ENCODE data around the gene MORN4.

Gene MORN4

DNA sequence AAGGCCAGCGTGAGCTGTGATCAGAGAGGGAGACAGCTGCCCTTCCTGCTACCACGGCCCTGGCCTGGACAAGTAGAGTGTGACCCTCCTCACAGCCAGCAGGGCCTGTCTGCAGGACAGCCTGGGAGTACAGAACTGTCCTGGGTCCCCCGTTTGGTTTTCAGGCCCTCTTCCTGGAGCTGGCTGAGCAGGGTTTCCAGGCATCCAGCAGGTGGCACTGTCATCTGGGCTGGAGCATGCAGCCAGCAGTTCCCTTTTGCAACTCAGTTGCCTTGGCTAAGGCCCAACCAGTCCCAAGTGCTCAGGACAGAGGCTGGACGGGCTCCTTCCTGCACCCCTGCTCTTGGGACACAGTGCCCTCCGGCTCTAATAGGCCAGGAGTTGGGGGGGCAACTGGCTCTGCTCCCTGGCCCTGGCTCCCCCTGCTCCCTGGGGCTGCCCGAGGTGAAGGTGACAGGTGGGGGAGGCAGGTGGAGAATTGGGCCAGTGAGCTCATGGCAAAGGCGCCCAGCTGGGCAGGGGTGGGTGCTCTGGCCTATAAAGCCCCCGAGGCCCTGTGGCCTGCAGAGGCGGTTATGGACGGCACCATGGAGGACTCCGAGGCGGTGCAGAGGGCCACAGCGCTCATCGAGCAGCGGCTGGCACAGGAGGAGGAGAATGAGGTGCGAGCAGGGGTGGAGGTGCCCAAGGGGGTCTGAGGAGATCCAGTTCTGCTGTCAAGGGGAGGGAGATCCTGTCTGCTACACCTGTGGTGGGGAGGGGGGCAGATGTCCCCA, 60.9 kb downstream of the MORN4 start, which contains the start of gene ANKRD2:
Gene ANKRD2, plus strand, starts transcription at position 566 of the 776 bp plus-strand sequence. Its CDS starts 10 bp downstream, at position 576.
- no peak within 1 kb of the TSS for H3K27ac ChIP-seq
- no peak for TF ChIP-seq ZFX (IDR thresholded peaks at IDR 0.05; ENCODE audit: borderline replicate concordance)
- TF ChIP-seq, protein P1, sequence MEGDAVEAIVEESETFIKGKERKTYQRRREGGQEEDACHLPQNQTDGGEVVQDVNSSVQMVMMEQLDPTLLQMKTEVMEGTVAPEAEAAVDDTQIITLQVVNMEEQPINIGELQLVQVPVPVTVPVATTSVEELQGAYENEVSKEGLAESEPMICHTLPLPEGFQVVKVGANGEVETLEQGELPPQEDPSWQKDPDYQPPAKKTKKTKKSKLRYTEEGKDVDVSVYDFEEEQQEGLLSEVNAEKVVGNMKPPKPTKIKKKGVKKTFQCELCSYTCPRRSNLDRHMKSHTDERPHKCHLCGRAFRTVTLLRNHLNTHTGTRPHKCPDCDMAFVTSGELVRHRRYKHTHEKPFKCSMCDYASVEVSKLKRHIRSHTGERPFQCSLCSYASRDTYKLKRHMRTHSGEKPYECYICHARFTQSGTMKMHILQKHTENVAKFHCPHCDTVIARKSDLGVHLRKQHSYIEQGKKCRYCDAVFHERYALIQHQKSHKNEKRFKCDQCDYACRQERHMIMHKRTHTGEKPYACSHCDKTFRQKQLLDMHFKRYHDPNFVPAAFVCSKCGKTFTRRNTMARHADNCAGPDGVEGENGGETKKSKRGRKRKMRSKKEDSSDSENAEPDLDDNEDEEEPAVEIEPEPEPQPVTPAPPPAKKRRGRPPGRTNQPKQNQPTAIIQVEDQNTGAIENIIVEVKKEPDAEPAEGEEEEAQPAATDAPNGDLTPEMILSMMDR (IDR thresholded peaks at IDR 0.05), result peak; percentile 95

DNA sequence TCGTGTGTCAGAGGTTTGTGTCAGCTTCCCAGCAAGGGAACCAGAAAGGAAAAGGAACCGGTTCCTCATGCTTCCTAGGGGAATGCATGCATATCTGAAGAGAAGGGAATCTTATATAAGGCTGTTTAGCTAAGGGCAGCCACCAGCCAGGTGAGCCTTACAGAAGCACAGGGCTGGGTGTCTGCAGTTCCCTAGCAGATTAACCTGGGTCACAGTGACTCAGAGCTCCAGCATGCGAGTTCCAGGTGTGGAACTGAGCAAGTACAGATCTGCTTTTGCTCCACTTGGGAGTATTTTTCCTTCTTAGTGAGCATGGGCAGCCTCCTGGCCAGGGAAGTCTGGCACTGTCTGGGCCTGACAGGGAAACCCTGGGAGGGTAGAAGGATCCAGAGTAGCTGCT, 61.7 kb downstream of the MORN4 start:
- TF ChIP-seq, protein P1 (IDR thresholded peaks at IDR 0.05), result no peak
- TF ChIP-seq ZFX (IDR thresholded peaks at IDR 0.05; ENCODE audit: borderline replicate concordance), result no peak
- no peak overlapping the region for H3K27ac ChIP-seq

DNA sequence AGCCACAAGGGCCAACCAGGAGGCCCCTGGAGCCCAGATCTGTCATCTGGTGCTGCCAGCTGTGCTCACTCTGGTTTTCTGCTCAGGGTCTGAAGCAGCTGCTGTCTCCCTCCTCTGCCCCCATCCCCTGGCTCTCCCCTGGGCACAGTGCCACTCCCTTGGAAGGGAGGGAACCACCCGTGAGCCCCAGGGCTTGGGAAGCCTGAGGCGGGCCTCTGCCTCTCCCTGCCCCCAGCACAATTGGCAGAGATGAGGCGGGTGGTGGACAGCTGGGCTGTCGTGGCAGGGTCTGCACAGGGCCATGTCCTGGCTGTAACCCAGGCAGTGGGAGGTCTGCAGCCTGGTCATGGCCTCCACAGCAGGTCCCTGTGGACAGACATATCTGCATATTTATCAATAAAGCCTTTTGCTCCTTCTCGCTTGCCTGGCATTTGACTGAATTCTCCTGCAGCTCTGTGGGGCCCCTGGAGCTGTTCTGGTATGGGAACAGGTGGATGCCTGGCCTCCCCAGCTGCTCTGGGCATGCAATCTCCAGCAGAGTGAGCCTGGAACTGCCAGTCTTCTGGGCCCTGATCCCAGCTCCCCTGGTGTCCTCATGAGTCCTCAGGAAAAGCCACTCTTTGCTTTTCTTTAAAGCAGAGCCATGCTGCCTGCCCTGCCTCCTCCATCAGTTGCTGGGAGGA, 62.4 kb downstream of the MORN4 start:
- no peak for TF ChIP-seq ZFX (IDR thresholded peaks at IDR 0.05; ENCODE audit: borderline replicate concordance)
- TF ChIP-seq, protein P1 (IDR thresholded peaks at IDR 0.05), result no peak
- no peak overlapping the region for H3K27ac ChIP-seq

DNA sequence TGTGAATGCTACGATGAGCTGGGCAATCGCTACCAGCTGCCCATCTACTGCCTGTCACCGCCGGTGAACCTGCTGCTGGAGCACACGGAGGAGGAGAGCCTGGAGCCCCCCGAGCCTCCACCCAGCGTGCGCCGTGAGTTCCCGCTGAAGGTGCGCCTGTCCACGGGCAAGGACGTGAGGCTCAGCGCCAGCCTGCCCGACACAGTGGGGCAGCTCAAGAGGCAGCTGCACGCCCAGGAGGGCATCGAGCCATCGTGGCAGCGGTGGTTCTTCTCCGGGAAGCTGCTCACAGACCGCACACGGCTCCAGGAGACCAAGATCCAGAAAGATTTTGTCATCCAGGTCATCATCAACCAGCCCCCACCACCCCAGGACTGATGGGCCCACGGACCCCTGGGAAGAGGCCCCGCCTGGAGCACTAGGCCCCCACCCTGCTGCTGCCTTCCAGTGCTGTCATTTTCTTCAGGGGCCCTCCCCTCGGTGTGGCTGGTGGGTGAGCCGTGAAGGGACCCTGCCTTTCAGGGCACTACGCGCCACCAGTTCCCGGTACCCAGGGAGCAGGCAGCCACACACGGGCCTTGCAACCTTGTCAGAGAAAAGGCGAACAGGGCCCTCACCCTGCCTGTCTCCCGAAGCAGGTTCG, 63.0 kb downstream of the MORN4 start:
- TF ChIP-seq ZFX (IDR thresholded peaks at IDR 0.05; ENCODE audit: borderline replicate concordance), result no peak
- TF ChIP-seq, protein P1 (IDR thresholded peaks at IDR 0.05), result no peak
- H3K27ac ChIP-seq, result no peak overlapping the region

DNA sequence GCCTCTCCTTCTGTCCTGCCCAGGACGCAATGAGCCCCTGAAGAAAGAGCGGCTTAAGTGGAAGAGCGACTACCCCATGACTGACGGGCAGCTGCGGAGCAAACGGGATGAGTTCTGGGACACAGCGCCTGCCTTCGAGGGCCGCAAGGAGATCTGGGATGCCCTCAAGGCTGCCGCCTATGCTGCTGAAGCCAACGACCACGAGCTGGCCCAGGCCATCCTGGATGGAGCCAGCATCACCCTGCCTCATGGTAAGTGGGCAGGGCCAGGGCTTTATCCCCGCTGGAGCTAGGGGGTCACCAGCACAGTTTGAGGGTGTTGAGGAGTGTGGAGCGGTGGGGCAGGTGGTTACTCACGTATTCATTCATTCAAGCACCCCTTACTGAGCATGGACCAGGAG, 65.4 kb downstream of the MORN4 start:
- no peak overlapping the region for H3K27ac ChIP-seq
- no peak for TF ChIP-seq ZFX (IDR thresholded peaks at IDR 0.05; ENCODE audit: borderline replicate concordance)
- TF ChIP-seq, protein P1 (IDR thresholded peaks at IDR 0.05), result no peak

DNA sequence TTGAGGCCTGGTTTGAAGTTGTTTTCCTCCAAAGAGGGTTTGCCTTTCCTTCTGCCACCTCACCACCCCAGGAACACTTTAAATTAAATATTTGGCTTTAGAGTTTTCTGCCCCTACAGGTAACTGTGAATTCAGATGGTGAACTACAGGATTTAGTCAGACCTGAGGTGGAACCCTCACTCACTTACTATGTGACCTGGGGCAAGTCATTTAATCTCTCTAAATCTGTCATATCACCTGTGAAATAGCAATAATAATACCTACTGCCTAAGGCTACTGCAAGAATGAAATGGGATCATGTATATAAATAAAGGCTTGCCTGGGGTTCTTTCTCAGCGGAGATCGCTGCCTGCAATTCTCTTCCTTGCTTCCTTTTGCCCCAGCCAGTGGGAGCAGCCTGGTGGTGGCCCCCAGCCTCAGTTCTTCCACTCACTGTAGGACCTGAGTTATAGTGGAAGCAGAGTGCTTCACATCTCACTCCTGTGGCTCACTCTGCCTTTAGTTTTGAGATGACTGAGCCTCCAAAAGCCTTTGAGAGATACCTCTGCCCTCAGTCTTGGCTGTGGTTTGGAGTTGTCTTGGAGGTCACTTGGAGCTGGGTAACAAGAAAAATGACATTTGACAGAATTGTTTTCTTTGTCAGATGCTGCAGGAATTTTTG, 66.8 kb downstream of the MORN4 start:
- TF ChIP-seq, protein P1 (IDR thresholded peaks at IDR 0.05), result no peak
- TF ChIP-seq ZFX (IDR thresholded peaks at IDR 0.05; ENCODE audit: borderline replicate concordance), result no peak
- H3K27ac ChIP-seq, result no peak overlapping the region

Measured in 22Rv1 (cell line).